NCI-H526 treated with DMSO at 0.1 percent for 48 hours (cell line): ENCODE results near the gene TPPP2.
A peak's percentile ranks its signal among the peaks of the same experiment; 100 is the strongest.
"Not testable (repeated sequence)": the region's sequence is repeated elsewhere in the genome, so short reads cannot be mapped to it uniquely, and the experiment has no call there.

Experiments
- DNase-seq: peaks from one replicate; lab custom pipeline; 2025; lab: John Stamatoyannopoulos, UW

The TPPP2 gene

DNA sequence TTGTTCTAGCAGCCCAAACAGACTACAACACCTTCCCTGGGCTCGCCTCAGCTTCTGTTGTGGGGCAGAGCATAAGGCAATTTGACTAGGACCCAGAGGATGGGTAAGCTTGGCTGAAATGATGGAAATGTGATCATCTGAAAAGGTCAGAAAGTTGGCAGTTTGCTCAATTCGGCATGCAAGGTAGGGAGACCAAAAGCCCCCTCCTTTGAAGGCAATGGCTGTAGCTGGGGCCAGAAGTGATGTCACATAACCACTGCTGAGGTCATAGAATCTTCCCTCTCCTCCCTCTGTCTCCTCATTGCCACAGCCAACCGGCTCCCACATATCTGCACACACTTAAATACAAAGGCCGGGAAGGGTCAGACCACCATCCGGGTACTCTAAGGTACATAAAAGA, at the start of gene TPPP2:
Gene TPPP2, plus strand, starts transcription at position 301 of the 400 bp plus-strand sequence. CDS start 365 bp downstream, outside the sequence.
- DNase-seq = no peak

DNA sequence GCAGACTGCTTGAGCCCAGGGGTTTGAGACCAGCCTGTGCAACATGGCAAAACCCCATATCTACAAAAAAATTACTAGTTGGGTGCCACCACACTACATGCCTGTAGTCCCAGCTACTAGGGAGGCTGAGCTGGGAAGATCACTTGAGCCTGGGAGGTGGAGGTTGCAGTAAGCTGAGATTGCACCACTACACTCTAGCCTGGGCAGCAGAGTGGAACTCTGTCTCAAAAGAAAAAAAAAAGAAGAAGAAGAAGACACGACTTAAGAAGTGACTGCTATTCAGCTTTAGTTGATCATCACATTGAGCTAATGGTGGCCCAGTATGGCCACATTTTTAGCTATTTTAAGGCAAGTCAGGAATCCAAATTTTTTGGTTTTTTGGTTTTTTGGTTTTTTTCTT, 49.1 kb upstream of the TPPP2 start:
- DNase-seq = no peak

- no peak for DNase-seq
Measured at GRCh38 chr14:20982646-20983369, 47.2 kb upstream of the TPPP2 start.

- not testable (repeated sequence) for DNase-seq
Measured at GRCh38 chr14:20985650-20986049, 44.4 kb upstream of the TPPP2 start.

DNA sequence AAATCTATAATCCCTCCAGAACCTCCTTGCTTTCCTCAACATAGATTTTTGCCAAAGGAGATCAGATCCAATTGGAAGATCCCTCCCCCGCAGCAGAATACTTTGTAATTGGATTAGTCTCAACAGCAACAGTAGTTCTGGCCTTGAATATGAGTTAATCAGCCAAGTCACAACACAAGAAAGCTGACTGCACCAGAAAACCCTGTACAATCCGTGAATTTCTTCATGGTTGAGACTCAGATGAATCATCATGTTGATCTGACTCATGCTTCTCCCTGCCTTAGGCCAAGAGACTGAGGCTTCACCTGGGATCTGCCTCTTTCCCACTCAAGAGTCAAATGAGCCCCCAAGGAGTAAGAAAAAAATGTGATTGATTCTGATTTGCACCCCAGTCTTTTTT, 43.2 kb upstream of the TPPP2 start:
- DNase-seq = no peak

DNA sequence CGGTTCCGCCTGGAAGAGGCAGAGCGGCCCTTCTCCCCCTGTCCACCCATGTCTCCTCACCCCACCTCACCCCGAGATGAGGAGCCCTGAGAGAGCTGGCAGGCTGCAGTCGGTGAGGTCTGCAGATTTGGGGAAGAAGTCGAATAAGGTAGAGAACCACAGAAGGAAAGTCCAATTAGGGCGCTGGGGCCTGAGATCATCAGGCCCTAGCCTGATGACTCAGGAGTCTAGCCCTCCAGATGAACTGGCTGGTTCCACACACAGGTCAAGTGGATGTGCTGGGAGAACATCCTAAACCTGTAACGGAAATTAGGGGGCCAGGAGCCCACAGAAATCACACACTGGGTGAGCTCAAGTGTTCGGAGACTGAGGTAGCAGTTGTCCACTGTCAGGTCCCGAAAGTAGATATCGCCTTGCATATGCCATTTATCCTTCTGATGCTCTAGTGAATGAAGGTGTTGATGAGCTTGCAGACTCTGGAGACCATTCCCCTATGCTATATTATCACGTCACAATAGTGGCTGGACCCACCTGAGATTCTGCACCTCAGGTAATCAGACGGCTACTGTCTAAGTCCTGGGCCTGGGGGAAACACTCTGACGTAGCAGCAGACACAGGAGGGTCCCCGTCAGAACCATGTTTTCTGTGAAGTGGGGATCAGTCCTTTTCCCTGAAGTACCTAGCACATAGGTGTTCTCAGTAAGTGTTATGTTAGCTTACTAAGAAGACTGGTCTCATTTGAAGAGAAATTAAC, 41.1 kb upstream of the TPPP2 start:
- no peak for DNase-seq

DNA sequence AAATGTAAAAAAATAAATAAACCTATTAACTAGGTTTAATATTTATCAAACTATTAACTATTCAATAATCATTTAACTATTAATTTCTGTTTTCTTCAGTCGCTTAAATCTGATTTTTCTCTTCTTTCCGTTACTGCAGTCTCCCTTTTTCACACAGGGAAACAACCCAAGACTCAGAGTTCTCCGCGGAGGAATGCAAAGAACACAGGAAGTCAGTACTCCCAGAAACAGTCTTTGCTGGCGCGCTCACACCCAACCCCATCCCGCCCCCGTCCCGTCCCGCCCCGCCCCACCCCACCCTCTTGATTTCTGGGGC, 40.6 kb upstream of the TPPP2 start:
- no peak for DNase-seq

GRCh38 chr14:20989787-20990600, 40.0 kb upstream of the TPPP2 start, which contains the start of gene METTL17:
METTL17 (plus strand) TSS chr14:20989980; CDS start chr14:20990003, 23 bp downstream.
- peak; percentile 85 for DNase-seq

DNA sequence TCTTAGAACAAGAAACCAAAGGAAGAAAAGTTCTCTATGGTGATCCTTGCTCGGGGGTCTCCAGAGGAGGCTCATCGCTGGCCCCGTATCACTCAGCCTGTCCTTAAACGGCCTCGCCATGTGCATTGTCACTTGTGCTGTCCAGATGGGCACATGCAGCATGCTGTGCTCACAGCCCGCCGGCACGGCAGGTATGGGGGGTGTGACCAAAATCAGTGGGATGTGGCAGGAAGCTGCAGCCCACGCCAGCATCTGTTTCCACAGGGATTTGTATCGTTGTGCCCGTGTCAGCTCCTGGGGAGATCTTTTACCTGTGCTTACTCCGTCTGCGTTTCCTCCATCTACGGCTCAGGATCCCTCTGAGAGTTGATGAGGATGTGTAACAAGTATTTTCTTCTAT, 33.5 kb upstream of the TPPP2 start:
- DNase-seq = no peak

DNA sequence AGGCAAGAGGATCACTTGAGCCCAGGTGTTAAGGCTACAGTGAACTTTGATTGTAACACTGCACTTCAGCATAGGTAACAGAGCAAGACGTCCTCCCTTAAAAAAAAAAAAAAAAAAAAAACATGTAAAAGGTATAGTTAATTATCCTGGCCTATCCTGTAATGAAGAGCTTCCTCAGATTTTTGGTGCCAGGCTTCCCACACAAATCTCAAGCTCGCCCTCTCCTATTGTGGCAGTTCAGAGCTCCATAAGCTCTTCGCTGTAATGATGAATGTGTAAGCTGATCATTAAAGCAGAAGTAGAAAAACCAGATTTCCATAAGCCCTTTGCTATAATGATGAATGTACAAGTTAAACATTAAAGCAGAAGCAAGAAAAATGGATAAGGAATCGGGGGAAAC, 32.9 kb upstream of the TPPP2 start:
- no peak for DNase-seq

- DNase-seq = no peak
Measured at GRCh38 chr14:20997564-20997963, 32.5 kb upstream of the TPPP2 start.

DNA sequence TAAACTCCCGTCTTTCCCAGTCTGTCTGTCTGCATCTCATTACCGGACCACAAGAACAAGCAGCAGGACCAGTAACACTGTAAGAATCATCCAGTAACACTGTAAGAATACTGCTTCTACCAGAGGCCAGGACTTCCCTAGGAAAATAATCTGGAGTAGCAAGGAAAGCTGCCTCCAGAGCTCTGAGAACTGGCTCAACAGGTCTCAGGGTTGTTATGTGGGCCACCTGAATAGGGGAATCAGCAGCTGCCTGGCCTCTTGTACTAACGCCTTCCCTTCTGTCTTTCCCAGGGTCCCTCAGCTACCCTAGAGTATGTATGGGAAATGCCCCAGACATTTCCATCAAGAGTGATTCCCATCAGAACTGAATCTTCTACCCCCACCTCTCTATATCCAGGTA, 31.9 kb upstream of the TPPP2 start:
- DNase-seq = no peak

DNA sequence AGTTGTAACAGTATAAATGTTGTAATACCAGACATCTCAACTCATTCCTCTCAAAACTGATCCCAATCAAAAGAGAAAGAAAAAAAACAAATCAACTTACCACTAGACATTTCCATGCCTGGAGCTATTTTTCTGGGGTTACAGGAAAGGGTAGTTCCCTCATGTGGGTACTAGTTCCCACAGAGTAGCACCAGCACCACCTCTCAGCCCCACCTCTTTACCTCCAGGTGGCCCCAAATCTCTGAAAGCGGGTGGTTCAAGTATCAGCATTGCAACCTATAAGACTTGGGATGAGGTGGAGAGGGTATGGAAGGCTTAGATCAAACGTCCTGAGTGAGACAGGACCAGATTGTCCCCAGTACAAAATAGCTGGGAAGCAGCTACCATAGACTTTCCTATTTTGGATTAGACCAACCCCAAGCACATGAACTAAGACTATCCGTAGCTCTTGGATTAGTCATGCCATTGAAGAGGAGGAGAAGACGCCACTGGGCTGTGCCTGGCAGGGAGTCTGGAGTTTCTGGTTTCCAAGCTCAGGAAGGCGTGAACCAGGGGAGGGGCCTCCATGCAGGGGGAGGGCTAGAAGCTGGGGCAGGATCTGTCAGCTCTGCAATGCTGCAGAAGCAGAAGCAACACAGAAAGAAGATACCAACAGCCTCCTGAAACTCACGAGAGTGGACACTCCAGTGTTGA, 31.2 kb upstream of the TPPP2 start, which contains the start of gene SLC39A2:
Gene SLC39A2, plus strand, starts transcription at position 620 of the 693 bp plus-strand sequence. CDS start 154 bp downstream, outside the sequence.
- DNase-seq = no peak

DNA sequence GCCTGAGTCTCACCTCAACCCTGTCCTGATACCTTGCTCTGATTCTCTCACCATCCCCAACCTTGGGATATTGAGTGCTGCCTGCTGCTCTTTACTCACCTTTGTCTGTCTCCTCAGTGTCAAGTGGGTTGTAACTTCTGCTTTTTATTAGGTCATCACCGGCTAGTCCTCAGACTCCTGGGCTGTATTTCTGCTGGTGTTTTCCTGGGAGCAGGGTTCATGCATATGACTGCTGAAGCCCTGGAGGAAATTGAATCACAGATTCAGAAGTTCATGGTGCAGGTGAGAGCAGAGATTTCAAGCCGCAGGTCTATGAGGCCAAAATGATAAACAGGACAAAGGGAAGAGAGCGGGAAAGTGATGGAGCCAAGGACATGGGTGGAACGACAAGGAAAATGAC, 30.4 kb upstream of the TPPP2 start:
- no peak for DNase-seq

GRCh38 chr14:21001218-21001617, 28.8 kb upstream of the TPPP2 start:
- DNase-seq = no peak

DNA sequence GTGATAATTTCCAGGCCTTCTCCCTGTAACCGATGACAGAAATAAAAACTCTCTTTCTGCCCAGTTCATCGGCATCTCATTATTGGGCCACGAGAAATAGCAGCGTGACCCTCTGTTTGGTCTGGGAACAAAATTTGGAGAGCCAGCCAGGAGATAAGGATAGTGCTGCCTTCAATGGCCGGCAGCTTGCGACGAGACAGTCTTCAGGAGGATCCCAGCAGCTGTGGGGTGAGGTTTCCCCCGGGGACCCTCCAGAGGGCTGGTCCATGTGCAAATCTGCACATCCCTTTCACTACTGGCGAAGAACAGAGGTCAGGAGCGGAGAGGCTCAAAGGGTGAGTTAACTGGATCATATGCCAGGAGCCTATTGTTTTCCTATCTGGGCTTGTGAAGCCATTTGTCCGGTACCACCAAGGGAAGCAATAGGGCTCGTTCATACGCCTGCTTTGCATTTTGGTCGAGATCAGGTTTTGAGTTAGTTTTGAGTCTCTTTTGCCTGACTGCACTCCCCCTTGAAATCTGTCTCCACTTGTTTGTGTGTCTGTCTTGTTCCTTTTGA, 26.1 kb upstream of the TPPP2 start:
- DNase-seq = no peak

DNA sequence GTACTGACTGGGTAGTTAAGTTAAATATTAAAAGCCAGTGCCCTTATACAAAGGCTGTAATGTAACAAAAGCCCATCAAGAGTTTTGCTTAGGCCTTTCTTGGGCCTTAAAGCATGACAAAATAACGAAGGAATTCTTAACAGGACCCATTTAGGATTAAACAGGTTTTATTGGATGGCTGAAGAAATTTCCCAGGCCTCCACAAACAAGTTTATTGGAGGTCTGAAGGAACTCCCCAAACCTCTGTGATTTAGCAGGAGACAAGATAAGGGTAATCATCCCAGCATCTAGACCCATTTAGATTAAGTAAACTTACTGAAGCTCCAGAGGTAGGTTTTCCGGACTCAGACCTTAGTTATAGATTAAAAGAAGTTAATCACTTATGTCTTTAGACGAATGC, 20.3 kb upstream of the TPPP2 start:
- not testable (repeated sequence) for DNase-seq

- DNase-seq = no peak
Measured at GRCh38 chr14:21011136-21011535, 18.9 kb upstream of the TPPP2 start.

DNA sequence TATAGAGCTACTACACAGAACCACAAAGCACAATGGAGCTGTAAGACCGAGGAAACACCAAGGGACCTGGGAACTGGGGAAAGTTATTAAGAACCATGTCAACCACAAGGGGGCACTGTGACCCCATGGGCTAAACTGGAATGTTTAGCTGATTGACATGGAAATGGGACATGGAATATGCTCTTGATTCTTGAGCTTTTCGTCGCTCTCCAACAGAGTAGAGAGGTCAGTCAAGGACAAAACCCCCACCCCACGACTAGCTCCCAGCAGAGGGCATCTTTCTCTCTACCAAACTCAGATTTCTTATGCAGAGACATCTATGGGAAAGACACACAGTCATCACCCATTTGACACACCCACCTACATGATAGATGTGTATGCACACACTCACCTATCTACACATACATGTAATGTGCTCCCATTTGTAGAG, 15.2 kb upstream of the TPPP2 start:
- peak; percentile 57 for DNase-seq

DNA sequence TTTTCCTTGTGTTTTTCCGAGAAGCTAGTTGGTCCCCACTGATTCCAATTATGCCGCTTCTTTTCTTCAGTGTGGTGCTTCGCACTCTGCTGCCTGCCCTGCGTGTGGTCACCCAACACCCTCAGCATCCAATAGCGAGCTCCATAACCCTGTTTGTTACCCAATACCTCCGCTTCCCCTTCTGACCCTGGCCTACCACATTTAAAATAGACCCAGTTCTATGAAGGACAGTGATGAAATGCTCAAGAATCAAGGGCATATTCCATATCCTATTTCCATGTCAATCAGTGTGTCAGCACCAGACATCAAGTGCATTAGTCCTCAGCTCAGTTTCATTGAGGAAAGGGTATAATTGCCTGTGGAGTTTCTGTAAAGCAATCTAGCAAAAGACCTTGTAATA, 14.7 kb upstream of the TPPP2 start:
- DNase-seq = no peak

GRCh38 chr14:21016413-21017190, 13.4 kb upstream of the TPPP2 start:
- DNase-seq = no peak
